Lung (tissue), 12 donors: ENCODE results near the gene NEDD9. TPM values are rescaled to one million over a fixed set of nuclear protein-coding genes. Genes with fewer than 3 reads are reported as not detected.

Source experiments
- ATAC-seq: fragments of 200-7000 bp; cut with Tn5 transposase; one replicate; pipeline ENCODE4 v1.9.1; 2020; ENCODE audit warnings: moderate number of reproducible peaks; ENCODE audit not compliant: insufficient read depth, low FRiP score
- DNase-seq, 3 donors: peaks; one replicate each; pipeline ENCODE4 v3.0.0-alpha.2; 2013 to 2017
- H3K27ac ChIP-seq, 2 donors: one replicate each; pipeline ENCODE4 v1.5.1; 2013; ENCODE audit warnings: mild to moderate bottlenecking in 2 of 2, moderate library complexity in 2 of 2, control low read depth in 1 of 2, inconsistent platforms in 1 of 2, low read depth in 1 of 2, low read length in 1 of 2
- H3K27me3 ChIP-seq, 3 donors: one replicate each; pipeline ENCODE4 v1.5.1; 2013; ENCODE audit warnings: low read length in 2 of 3; ENCODE audit not compliant: control insufficient read depth in 3 of 3, insufficient read depth in 3 of 3
- H3K36me3 ChIP-seq, 4 donors: one replicate each; pipeline ENCODE4 v1.5.1; 2013; ENCODE audit warnings: low read length in 4 of 4, mild to moderate bottlenecking in 1 of 4, moderate library complexity in 1 of 4; ENCODE audit not compliant: control insufficient read depth in 4 of 4, insufficient read depth in 4 of 4
- H3K4me1 ChIP-seq, 5 donors: one replicate each; pipeline ENCODE4 v1.5.1; 2013; ENCODE audit warnings: low read length in 5 of 5, mild to moderate bottlenecking in 2 of 5, moderate library complexity in 1 of 5; ENCODE audit not compliant: control insufficient read depth in 5 of 5, insufficient read depth in 5 of 5
- H3K4me3 ChIP-seq: one replicate; pipeline ENCODE4 v1.5.1; 2013; ENCODE audit warnings: mild to moderate bottlenecking, control low read depth, moderate library complexity
- H3K9ac ChIP-seq, 2 donors: one replicate each; pipeline ENCODE4 v1.5.1; 2013; ENCODE audit warnings: low read length in 2 of 2, control low read depth in 1 of 2; ENCODE audit not compliant: insufficient read depth in 1 of 2
- H3K9me3 ChIP-seq, 4 donors: one replicate each; pipeline ENCODE4 v1.5.1; 2013; ENCODE audit warnings: low read length in 3 of 4, mild to moderate bottlenecking in 1 of 4, moderate library complexity in 1 of 4; ENCODE audit not compliant: control insufficient read depth in 4 of 4, insufficient read depth in 3 of 4
- WGBS, 2 donors: extraction: QIAGEN DNeasy Blood & Tissue Kit; methylation state at CpG; one replicate each; pipeline ENCODE4 v1.1.7; 2013; 5-methylcytosine and 5-hydroxymethylcytosine counted together
- polyA plus RNA-seq, 2 donors: library from polyadenylated mRNA; stranded (reverse); fragments of 200-250 nt; gene quantifications; one replicate each; pipeline ENCODE4 v1.2.1, GENCODE V29; 2013
- total RNA-seq, 2 donors: library from RNA; depleted of rRNA in 1 of 2; stranded (reverse); fragments of >200 nt in 1 of 2; gene quantifications; one replicate each; pipeline ENCODE4 v1.2.1, GENCODE V29; 2014 to 2021
- TF ChIP-seq, protein P1 (sequence below): IDR thresholded peaks from 2 replicates; pipeline ENCODE4 v1.5.1; 2012; ENCODE audit warnings: mild to moderate bottlenecking; ENCODE audit errors: control extremely low read depth, extremely low read depth
- donor health status: control.
- donor health status: control.
- donor health status: Bipolar disorder and iron deficiency.
- donor health status: healthy.
- donor health status: DM: yes; HTN: yes; CAD: no.

NEDD9 gene
- total and polyA plus RNA-seq, 4 donors = 28.2 to 158 (median 125) TPM

- Histone ChIP-seq H3K4me1 (peaks cover 25 to 64% (median 37%) of the 10 kb centered on the region in 5 donors), H3K4me3 (no peak overlapping the region), H3K9me3 (no peaks in the 10 kb centered on the region), H3K9ac (no peak overlapping the region), H3K36me3 (peaks cover 0 to 21% (median 6%) of the 10 kb centered on the region in 4 donors), H3K27ac (peak overlapping the region in 1 of 2 donors; percentile 37), H3K27me3 (no peaks in the 10 kb centered on the region)
- WGBS, 2 donors = 32 to 70% methylated on average over 1 of the region's 1 CpG
- DNase-seq = no peak
- no peak for ATAC-seq
- TF ChIP-seq, protein P1, sequence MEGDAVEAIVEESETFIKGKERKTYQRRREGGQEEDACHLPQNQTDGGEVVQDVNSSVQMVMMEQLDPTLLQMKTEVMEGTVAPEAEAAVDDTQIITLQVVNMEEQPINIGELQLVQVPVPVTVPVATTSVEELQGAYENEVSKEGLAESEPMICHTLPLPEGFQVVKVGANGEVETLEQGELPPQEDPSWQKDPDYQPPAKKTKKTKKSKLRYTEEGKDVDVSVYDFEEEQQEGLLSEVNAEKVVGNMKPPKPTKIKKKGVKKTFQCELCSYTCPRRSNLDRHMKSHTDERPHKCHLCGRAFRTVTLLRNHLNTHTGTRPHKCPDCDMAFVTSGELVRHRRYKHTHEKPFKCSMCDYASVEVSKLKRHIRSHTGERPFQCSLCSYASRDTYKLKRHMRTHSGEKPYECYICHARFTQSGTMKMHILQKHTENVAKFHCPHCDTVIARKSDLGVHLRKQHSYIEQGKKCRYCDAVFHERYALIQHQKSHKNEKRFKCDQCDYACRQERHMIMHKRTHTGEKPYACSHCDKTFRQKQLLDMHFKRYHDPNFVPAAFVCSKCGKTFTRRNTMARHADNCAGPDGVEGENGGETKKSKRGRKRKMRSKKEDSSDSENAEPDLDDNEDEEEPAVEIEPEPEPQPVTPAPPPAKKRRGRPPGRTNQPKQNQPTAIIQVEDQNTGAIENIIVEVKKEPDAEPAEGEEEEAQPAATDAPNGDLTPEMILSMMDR = no peak
Measured at GRCh38 chr6:11209906-11210305, 22.6 kb downstream of the NEDD9 start.

DNA sequence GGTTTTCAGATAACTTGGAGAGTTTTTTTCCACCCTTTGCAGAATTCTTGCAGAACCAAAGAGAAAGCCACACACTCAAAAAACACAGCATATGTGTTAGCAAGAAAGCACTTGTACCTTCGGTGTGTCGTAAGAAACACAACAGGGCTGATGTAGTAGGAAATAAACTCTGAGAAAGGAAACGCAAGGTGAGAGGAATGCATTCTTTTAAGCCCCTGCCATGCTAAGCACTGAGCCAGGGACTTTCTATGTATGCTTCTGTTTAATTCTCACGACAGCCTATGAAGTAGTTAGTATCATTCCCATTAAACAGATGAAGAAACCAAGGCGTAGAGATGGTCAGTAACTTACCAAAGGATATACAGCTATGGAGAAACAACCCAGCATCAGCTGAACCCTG is 23.1 kb downstream of the NEDD9 start:
- Histone ChIP-seq H3K27ac (peak overlapping the region in 1 of 2 donors; percentile 52), H3K4me3 (no peak overlapping the region), H3K36me3 (peaks cover 0 to 20% (median 6%) of the 10 kb centered on the region in 4 donors), H3K27me3 (no peaks in the 10 kb centered on the region), H3K4me1 (peaks cover 22 to 62% (median 31%) of the 10 kb centered on the region in 5 donors), H3K9me3 (no peaks in the 10 kb centered on the region), H3K9ac (no peak overlapping the region)
- ATAC-seq = no peak
- WGBS, 2 donors = 60 to 78% methylated on average over 5 of the region's 5 CpGs
- TF ChIP-seq, protein P1 = no peak
- no peak for DNase-seq

DNA sequence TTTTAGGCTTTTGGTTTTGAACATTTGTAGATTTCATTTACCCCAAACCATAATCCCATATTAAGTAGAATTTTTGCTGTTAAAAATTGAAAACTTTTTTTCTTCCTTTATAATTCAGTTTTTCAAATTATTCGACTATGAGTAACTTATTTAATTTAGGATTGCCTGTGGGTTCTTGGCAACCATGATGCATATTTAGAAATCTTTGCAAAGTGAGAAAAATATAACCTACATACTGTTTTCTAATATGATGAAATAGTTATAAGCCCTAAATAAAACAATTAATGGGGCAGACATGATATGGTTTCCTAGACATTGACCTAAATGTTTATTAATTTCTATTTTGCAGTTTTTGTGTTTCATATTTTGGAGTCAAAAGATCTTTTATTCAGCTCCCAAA is 23.6 kb downstream of the NEDD9 start:
- Histone ChIP-seq H3K9ac (no peak overlapping the region), H3K27me3 (no peaks in the 10 kb centered on the region), H3K27ac (no peak overlapping the region), H3K36me3 (peaks cover 0 to 20% (median 6%) of the 10 kb centered on the region in 4 donors), H3K4me3 (no peak overlapping the region), H3K9me3 (no peaks in the 10 kb centered on the region), H3K4me1 (peaks cover 19 to 57% (median 26%) of the 10 kb centered on the region in 5 donors)
- WGBS, 2 donors = 72 to 75% methylated on average over 1 of the region's 1 CpG
- DNase-seq (no peak), ATAC-seq (no peak)
- TF ChIP-seq, protein P1 = no peak

- no peaks in the 10 kb centered on the region for H3K9me3 ChIP-seq
- ATAC-seq (no peak), DNase-seq (no peak)
- no peak overlapping the region for H3K9ac ChIP-seq
- 60 to 79% methylated on average over 3 of the region's 3 CpGs for WGBS, 2 donors
- no peaks in the 10 kb centered on the region for H3K27me3 ChIP-seq
- H3K4me1 ChIP-seq = peaks cover 20 to 54% (median 23%) of the 10 kb centered on the region in 5 donors
- no peak overlapping the region for H3K4me3 ChIP-seq
- peak overlapping the region in 1 of 2 donors; percentile 54 for H3K27ac ChIP-seq
- peaks cover 0 to 22% (median 6%) of the 10 kb centered on the region in 4 donors for H3K36me3 ChIP-seq
- TF ChIP-seq, protein P1 = no peak
Measured at GRCh38 chr6:11208267-11208666, 24.2 kb downstream of the NEDD9 start.
